NCI-H524 treated with DMSO at 0.1 percent for 48 hours (cell line): ENCODE data around the gene ZDHHC23.

ENCODE experiments used
- DNase-seq: peaks from one replicate; lab custom pipeline; 2025; lab: John Stamatoyannopoulos, UW

ZDHHC23 gene

GRCh38 chr3:114005481-114005880 is 57.7 kb downstream of the ZDHHC23 start:
- no peak for DNase-seq

- DNase-seq = no peak
Observed at GRCh38 chr3:114011059-114011797, 63.4 kb downstream of the ZDHHC23 start.
